NT2/D1 (cell line): Measurements from ENCODE around the gene ARHGEF6.

Experiments
- DNase-seq: peaks from one replicate; pipeline ENCODE4 v3.0.0-alpha.2; 2011; ENCODE audit warnings: low read depth, low spot score
- H3K27me3 ChIP-seq: 2 replicates; pipeline ENCODE4 v1.6.0; 2011; ENCODE audit warnings: mild to moderate bottlenecking; ENCODE audit not compliant: insufficient read length, insufficient read depth
- H3K36me3 ChIP-seq: 2 replicates; pipeline ENCODE4 v1.6.1; 2011; ENCODE audit warnings: mild to moderate bottlenecking, low read length, mixed read lengths; ENCODE audit not compliant: insufficient read depth, insufficient read length
- H3K4me1 ChIP-seq: 2 replicates; pipeline ENCODE4 v1.5.1; 2011; ENCODE audit not compliant: insufficient read depth, insufficient read length
- H3K4me3 ChIP-seq: 2 replicates; pipeline ENCODE4 v1.5.1; 2011; ENCODE audit warnings: low read depth; ENCODE audit not compliant: insufficient read length
- H3K9ac ChIP-seq: 2 replicates; pipeline ENCODE4 v1.6.0; 2011; ENCODE audit warnings: low read depth; ENCODE audit not compliant: insufficient read length
- H3K9me3 ChIP-seq: 2 replicates; pipeline ENCODE4 v1.5.1; 2011; ENCODE audit warnings: mild to moderate bottlenecking, low read length; ENCODE audit not compliant: insufficient read depth
- SUZ12 ChIP-seq: IDR thresholded peaks from 2 replicates; pipeline ENCODE4 v1.6.1; 2011; ENCODE audit not compliant: insufficient read length, insufficient read depth; ENCODE audit errors: extremely low read depth
- YY1 ChIP-seq: IDR thresholded peaks from 2 replicates; pipeline ENCODE4 v1.6.1; 2011; ENCODE audit not compliant: insufficient read length, insufficient read depth
- ZNF274 ChIP-seq: IDR thresholded peaks from 2 replicates; pipeline ENCODE4 v1.6.1; 2011; ENCODE audit warnings: mild to moderate bottlenecking, low read depth, low read length

ARHGEF6 gene

GRCh38 chrX:136766785-136767103 lies 14.0 kb downstream of the ARHGEF6 start:
- Histone ChIP-seq H3K36me3 (no peaks in the 10 kb centered on the region), H3K9ac (peak overlapping the region; percentile 61), H3K27me3 (peaks cover 2% of the 10 kb centered on the region), H3K9me3 (no peaks in the 10 kb centered on the region), H3K4me3 (peak overlapping the region; percentile 39), H3K4me1 (no peaks in the 10 kb centered on the region)
- no peak for TF ChIP-seq YY1
- no peak for TF ChIP-seq SUZ12
- DNase-seq, result no peak

DNA sequence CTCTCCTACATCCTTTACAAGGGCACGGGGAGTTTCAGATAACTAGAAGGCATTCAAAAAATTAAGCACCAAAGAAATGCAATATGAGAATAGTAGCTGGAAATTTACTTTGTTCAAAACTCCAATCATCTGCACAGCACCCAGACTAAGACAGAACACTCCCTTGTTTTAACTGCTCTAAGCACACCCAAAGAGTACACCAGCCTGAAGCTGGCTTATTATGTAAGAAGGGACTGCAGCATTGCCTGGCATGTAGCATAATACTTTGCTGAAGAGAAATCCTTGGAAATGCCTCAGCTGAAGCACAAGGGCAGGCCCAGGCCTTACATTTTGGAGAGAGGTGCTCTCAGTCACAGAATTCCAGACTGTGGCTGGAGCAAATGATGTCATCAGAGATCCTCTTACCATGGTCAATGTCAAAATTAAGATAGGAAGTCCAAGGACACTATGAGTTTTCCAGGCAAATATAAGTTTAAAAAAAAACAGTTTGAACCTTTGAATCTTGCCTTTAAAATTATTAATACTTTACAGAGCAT lies 14.8 kb downstream of the ARHGEF6 start:
- Histone ChIP-seq H3K4me3 (no peak overlapping the region), H3K27me3 (peaks cover 2% of the 10 kb centered on the region), H3K36me3 (no peaks in the 10 kb centered on the region), H3K9me3 (no peaks in the 10 kb centered on the region), H3K4me1 (no peaks in the 10 kb centered on the region), H3K9ac (no peak overlapping the region)
- TF ChIP-seq YY1, result no peak
- no peak for TF ChIP-seq ZNF274
- no peak for TF ChIP-seq SUZ12
- DNase-seq, result no peak

DNA sequence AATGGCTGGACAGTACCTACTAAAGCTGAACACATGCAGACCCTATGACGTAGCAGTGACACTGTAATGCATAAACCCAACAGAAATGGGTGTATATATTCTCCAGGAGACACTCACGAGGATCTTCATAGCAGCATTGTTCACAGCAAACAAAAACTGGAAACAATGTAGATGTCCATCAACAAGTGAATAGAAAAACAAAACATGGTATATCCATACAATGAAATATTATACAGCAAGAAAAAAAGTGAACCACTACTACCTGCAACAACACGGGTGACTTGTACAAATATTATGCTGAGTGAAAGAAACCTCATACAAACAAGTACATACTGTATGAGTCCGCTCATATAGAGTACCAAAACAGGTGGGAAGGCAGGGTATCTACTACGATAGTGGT lies 16.5 kb downstream of the ARHGEF6 start:
- TF ChIP-seq ZNF274 (no peak), YY1 (no peak), SUZ12 (no peak)
- Histone ChIP-seq H3K27me3 (peaks cover 2% of the 10 kb centered on the region), H3K4me1 (no peaks in the 10 kb centered on the region), H3K9me3 (no peaks in the 10 kb centered on the region), H3K4me3 (no peak overlapping the region), H3K9ac (no peak overlapping the region), H3K36me3 (no peaks in the 10 kb centered on the region)
- DNase-seq, result no peak

- Histone ChIP-seq H3K4me1 (no peaks in the 10 kb centered on the region), H3K9ac (no peak overlapping the region), H3K27me3 (peaks cover 2% of the 10 kb centered on the region), H3K4me3 (no peak overlapping the region), H3K9me3 (no peaks in the 10 kb centered on the region), H3K36me3 (no peaks in the 10 kb centered on the region)
- no peak for TF ChIP-seq YY1
- TF ChIP-seq SUZ12, result no peak
- TF ChIP-seq ZNF274, result no peak
- DNase-seq, result no peak
These were observed 17.8 kb downstream of the ARHGEF6 start for GRCh38 chrX:136762820-136763452.

DNA sequence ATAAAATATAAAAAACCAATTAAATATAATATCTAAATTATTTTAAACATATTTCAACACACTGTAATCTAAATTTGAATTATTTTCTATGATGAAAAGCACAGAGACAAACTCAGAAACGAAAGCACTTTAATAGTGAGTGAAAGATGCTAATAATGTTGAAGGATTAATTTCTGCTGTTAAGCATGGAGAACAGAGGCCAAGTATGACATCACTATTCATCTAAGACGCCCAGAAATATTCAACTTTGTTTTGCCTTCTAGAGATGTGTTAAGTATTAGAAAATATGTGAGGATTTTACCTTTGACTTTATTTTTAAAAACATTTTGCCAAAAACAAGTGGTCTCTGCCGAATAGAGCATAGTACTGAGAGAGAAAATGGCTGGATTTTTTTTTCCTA lies 19.3 kb downstream of the ARHGEF6 start:
- H3K27me3 ChIP-seq, result no peaks in the 10 kb centered on the region
- DNase-seq, result no peak

DNA sequence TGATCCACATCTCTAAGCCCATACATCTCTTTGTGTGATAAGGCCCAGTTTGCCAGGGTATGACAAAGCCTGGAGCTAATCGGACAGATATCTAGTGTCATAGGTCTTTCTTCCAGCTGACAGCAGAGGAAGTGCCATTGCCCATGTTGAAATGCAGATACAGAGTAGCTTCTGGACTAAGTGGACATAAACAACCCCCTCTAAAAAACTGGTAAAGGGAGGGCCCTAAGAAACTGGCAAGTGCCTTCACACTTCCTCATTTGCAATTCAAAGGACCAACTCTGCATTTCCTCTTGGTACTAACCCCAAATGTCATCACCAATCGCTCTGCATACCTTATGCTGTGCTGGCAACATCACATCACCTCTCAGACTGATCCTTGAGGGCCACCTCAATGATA lies 20.8 kb downstream of the ARHGEF6 start:
- no peak overlapping the region for H3K4me3 ChIP-seq
- DNase-seq, result peak; percentile 35
- H3K36me3 ChIP-seq, result no peaks in the 10 kb centered on the region
- H3K27me3 ChIP-seq, result no peaks in the 10 kb centered on the region
- no peak overlapping the region for H3K9ac ChIP-seq
- TF ChIP-seq YY1 (no peak), SUZ12 (no peak), ZNF274 (no peak)
- no peaks in the 10 kb centered on the region for H3K4me1 ChIP-seq
- no peaks in the 10 kb centered on the region for H3K9me3 ChIP-seq

More for the DNA sequence above, 19.3 kb downstream of the ARHGEF6 start:
- Histone ChIP-seq H3K4me3 (no peak overlapping the region), H3K4me1 (no peaks in the 10 kb centered on the region), H3K9me3 (no peaks in the 10 kb centered on the region), H3K9ac (no peak overlapping the region), H3K36me3 (no peaks in the 10 kb centered on the region)
- TF ChIP-seq ZNF274 (no peak), SUZ12 (no peak), YY1 (no peak)

DNA sequence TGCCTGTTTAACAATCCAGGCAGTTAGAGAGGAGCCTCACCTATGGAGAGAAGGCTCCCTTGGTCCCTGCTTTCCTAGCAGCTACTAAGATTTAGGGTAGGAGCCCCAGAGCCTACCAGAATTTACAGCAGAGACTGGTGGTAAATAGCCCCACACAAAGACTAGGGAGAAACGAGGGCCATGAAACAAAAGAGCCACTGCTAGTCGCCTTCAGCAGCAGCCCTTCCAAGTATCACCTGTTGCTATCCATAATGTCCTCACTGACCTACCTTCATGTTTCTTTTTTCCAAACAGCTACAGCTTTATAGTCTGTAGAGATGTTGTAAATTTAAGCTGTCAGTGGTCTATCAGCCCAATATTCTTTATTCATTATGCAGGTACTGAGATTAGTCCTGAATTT lies 25.3 kb downstream of the ARHGEF6 start:
- no peak overlapping the region for H3K4me3 ChIP-seq
- no peaks in the 10 kb centered on the region for H3K4me1 ChIP-seq
- TF ChIP-seq ZNF274, result no peak
- no peak for TF ChIP-seq YY1
- no peak for TF ChIP-seq SUZ12
- H3K9ac ChIP-seq, result no peak overlapping the region
- no peaks in the 10 kb centered on the region for H3K9me3 ChIP-seq
- no peaks in the 10 kb centered on the region for H3K27me3 ChIP-seq
- no peaks in the 10 kb centered on the region for H3K36me3 ChIP-seq
- DNase-seq, result no peak
